ENCODE data around the gene DMBX1.

DMBX1 gene

GRCh38 chr1:46489638-46490405 is at the start of gene DMBX1:
Gene DMBX1 (plus strand): TSS chr1:46489836. CDS start chr1:46507011, 17,175 bp downstream.
- no peak for TF ChIP-seq CTCF (IDR thresholded peaks at IDR 0.05)

DNA sequence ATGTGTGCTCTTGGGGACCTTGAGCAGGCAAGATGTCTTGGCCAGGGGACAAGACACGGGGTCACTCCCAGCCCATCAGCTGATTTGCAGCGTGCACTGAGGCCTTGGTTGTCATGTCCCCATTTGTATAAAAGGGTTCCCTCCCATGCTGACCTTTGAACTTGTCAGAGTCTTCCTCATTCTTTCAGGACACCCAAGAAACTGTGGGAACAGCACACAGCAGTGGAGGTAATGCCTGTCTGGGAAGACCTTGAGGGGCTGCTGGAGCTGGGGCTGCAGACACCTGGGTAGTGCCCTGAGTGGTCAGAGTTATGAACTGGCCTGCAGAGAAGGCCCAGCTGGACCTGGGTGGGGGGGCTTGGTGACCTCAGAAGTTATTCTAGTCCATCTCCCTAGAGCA is 49.2 kb upstream of the DMBX1 start:
- no peak for TF ChIP-seq CTCF (IDR thresholded peaks at IDR 0.05)

GRCh38 chr1:46442317-46443161 is 47.1 kb upstream of the DMBX1 start:
- peak; percentile 86 for TF ChIP-seq CTCF (IDR thresholded peaks at IDR 0.05)

GRCh38 chr1:46444466-46444865 is 45.2 kb upstream of the DMBX1 start:
- no peak for TF ChIP-seq CTCF (IDR thresholded peaks at IDR 0.05)

- TF ChIP-seq CTCF (IDR thresholded peaks at IDR 0.05): no peak
Observed at GRCh38 chr1:46445773-46446256, 43.8 kb upstream of the DMBX1 start.

- peak; percentile 91 for TF ChIP-seq CTCF (IDR thresholded peaks at IDR 0.05)
Observed at GRCh38 chr1:46446646-46447498, 42.8 kb upstream of the DMBX1 start.

DNA sequence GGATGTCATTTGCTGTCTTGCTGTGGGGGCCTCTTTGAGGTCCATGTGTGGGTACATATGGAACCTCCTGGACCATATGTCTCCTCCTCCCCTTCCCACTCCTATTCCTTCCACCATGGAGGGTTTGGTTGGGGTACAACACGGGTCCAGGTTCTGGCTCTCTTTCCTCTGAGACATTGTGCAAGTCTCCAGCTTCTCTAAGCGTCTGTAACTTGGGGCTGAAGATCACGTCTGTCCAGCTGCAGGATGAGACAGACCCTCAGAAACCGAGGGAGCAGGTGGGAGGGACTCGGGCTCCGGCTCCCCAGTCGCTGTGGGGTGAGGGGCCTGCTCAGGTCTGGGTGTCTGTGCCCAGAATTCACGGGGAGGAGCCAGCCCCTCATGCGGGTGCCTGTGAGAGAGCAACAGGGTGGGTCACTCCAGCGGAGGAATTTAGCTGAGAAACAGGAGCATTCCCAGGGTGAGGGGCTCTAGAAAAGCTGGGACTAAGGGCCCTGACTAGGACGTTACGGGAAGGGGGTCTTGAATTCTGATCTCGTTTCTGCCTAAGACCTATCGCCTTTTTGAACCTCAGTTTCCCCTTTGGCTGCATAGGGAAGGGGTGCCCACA is 42.0 kb upstream of the DMBX1 start:
- TF ChIP-seq CTCF (IDR thresholded peaks at IDR 0.05): no peak
